Hypothalamus (tissue), 51 donors: ENCODE data around the gene CEACAM21.

ENCODE experiments used
- DNase-seq, 51 donors: peaks; one replicate each; lab custom pipeline; 2025; lab: John Stamatoyannopoulos, UW

Gene CEACAM21

DNA sequence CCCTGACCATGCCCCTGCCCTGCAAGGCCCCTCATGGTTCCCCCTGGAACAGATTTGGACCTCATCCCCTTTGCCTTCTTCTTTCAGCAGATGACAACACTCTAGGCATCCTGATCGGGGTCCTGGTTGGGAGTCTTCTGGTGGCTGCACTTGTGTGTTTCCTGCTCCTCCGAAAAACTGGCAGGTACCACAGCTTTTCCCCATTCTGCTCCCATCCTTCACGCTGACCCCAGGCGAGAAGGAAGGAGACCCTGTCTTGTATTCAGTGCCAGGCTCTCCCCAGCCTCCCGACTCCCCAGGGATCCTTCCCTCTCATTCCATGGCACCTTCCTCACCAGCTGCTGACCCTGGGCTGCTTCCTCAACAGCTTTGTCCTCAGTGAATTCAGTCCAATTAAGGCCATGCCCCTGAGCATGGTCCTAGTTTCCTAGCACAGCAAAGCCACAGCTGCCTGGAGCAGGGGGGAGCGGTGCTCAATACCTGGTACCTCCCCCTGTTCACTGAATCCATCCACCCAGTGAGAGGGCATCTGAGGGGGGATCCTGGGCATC is 8.4 kb downstream of the CEACAM21 start:
- no peak for DNase-seq

DNA sequence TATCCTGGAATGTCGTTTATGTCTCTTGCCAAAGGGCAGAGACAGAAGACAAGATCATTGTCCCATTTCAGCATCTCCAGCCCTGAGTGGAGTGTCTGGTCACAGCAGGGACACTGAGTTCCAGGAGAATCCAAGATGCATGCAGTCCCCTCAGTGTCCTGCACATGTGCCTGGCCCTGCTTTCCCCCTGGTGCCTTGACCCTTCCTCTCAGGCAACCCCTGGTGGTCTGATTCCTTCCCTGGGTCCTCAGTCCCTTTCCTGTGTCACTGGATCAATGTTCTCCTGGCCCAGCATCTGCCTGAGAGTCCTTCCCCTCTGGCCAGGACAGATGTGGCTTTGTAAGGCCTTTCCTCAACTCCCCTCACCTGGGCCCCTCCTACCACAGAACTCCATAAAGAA is 9.0 kb downstream of the CEACAM21 start:
- no peak for DNase-seq

DNA sequence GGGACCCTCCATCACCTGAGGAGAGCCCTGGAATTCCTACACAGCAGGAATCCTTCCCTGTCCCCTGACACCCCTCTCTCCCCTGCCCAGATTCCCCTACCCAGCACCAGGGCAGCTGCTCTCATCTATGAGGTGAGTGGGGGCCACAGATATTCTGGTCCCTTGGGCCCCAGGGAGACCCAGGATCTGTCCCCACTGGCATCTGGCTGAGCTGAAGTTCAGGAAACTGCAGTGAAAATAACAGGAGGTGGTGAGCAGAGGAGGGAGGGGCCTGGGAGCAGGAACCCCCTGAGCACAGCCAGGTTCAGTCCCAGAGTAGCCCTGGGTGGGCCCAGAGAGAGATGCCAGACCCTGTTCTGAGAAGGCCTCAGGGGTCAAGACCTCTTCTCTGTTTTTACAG is 10.1 kb downstream of the CEACAM21 start:
- no peak for DNase-seq

DNA sequence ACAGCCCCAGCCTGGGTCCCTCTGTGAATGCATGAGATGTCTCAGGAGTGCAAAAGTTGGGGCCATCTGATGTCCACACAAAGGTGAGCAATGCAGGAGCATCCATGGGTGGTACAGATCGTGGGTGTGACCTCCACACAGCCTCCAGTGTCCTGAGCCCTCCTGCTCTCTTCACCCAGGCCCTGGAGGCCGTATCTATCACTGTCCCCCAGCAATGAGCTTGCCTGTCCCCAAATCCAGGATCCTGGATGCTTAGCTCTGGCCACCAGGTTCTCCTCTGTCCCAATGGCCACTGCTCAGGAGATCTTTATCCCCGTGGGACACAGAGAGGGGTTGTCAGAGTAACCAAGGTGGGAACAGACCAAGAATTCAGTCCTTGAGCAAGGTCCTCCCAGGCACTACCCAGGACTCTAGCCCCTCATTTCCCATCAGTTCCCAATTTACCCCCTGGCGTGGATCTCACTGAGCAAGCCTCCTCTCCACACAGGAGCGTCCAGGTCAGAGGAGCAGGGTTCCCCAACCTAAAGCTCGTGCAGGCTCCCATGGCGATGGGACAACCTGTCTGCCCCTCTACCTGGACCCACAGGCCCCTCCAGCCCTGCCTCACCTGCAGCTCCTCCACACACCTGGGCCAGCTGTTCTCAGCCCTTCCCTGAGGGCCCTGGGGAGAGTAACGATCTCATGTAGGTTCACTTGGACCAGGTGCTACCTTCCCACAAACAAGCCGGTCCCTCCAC is 11.3 kb downstream of the CEACAM21 start:
- DNase-seq = no peak

DNA sequence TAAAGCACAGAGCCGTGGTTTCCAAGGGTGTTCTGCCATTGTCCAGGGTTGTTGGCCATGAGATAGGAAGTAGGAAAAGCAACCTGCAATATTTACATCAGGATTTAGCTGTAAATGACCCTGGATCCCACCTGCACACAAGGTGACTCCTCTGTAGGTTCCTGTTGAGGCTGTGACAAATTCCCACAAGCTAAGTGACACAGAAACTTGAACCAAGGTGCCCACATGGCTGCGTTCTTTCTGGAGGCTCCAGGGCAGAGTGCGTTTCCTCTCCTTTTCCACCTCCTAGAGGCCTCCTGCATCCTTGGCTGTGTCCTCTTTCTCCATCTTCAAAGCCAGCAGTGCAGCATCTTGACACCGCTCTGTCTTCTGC is 11.9 kb downstream of the CEACAM21 start:
- no peak for DNase-seq

DNA sequence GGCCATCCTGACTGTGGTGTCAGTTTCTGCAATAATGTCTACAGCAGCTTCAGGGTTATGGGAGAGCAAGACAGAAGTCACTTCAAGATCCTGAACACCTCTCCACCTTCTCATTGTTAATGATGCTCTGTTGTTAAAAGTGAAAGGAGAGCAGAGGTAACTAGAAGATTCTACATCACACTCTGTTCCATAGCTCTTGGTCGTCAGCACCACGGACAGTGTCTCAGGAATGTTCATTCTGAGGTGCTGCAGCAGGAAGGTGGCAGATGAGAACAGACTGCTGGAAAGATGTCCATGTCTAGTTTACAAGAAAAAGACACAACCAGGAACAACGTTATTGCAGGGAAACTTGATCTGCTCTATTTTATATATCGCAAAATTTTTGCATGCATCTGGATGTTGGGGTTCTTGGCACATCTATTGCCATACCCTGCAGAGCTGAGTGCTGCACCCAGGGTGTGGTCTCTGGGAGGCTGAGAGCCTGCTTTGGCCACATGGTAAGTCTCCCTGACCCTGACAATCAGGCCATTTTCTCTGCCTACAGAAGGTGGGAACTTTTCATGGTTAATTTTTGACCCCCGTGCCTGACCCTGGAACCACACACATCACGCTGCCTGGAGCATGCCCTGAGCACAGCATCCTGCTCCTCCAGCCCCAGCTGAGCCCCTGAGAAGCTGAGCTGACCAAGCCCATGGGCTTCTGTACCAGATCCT is 12.7 kb downstream of the CEACAM21 start:
- DNase-seq = no peak

DNA sequence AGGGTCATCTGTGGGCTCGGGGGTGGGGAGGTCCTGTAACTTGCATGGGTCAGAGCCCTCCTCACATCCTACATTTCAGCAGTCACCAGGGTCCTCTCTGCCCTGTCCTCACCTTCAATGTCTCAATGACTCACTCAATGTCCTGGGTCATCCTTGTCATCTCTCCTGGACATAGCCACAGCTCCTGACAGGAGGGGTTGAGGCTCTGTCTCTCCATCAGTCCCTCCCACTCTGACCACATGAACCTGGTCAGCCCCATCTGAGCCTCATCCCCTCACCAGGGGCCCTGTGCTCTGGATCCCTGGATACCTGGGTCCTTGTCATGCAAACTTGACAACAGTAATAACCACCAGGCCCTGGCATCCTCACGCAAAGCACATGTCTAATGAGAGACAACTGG is 13.4 kb downstream of the CEACAM21 start:
- DNase-seq = no peak

DNA sequence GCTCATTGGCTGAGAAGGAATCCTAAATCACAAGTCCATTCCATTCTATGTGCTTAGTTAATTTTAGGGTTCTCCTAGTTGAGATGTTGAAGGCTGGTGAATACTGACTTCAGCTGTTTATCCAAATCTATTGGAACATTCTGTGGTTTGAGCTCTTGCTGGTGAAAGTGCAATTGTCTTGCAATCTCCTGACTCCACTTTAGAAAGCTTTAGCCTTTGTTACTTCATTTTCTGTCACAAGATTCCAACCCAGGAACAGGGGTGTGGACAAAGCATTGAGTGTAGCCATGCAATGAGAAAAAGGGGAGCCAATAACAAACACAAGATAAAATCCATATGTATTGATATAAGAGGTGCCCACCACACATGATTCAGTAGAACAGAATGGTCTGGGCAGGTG is 15.0 kb downstream of the CEACAM21 start:
- no peak for DNase-seq

DNA sequence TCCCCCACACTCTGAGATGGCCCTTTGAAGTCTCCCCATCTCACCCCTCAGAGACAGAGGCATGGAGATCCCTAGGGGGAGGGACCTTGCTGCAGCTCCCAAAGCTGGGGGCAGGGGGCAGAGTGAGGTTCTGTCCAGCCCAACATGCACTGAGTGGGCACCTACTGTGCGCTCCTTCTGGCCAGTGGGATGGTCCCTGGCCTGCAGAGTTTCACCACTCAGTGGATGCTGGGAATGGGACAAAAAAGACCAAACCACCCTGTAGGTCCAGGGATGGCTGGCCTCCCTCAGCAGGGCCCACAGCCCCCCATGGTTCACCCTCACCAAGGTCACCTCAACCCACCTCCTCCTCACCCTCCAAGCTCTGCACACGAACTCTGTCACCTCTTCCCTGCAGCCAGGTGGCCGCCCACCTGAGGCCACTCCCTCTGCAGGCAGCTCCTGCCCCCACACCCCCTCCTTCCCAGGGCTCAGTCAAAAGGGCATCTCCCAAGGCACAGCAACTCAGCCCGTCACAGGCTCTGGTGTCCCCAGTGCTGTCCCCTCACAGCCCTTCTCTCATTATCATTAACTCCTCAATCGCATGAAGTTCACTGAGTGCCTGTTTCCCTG is 16.1 kb downstream of the CEACAM21 start:
- DNase-seq = no peak

DNA sequence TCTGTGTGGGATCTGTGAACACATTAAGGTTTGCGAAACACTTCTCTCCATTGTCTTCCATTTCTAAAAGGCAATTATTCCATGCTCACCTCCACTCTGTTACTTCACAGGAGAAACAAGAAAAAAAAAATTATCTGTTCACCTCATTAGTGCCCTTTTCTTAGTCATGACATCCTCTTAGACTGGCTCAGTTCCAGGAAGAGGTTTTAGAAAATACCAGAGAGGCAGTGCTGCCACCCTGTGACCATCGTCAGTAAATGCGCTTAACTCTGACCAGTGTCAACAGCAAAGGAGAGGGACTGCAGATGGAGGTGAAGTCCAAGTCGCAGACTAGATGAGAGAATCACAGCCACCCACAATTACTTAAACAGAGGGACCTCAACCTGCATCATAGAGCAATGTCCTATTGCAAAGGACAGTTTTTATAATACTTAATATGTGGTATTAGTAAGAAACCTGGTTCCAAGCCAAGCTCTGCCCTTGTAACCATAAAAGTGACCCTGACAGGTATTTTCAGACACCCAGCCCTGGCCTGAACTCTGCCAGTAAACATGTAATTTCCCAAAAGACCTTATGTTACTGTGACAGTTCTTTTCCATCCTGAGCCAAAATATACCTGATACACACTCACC is 19.4 kb downstream of the CEACAM21 start:
- DNase-seq = peak in 19 of 51 donors; percentile 0 to 34 (median 7)

DNA sequence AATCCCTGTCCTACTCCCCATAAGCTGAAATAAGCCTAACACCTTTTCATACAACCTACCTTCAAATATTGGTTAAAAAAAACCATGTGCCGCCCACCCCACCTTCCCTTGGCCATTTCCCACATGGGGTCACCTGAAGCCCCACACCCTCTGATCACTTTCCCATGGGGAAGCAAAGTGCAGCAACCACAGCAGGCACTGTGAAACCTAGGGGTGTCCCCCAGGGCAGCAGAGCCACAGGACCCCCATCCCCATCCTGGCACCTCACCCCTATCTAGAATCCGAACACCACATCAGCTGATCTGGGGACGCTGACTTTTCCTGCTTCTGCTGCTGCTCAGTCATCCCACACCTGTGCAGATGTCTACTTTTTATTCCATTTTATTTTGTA is 19.9 kb downstream of the CEACAM21 start:
- DNase-seq = no peak

DNA sequence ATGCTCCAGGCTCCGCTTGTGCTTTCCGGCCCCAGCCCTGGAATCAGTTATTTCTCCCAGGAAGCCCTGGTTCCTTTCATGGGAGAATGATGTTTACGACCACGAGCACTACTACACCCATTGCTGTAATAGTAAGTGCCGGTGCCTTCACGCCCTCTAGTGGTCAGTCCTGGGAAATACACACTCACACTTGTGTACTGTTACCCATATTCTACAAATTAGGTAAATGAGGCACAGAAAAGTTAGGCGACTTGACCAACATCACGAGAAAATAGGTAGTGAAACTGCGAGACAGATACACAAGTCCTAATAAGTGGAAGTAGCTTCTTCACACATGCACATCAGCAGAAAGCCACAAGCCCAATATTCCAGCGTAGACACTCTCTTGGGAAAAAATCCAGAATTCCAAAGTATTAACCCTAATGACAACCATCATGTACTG is 21.7 kb downstream of the CEACAM21 start:
- peak in 35 of 51 donors; percentile 0 to 74 (median 33) for DNase-seq

DNA sequence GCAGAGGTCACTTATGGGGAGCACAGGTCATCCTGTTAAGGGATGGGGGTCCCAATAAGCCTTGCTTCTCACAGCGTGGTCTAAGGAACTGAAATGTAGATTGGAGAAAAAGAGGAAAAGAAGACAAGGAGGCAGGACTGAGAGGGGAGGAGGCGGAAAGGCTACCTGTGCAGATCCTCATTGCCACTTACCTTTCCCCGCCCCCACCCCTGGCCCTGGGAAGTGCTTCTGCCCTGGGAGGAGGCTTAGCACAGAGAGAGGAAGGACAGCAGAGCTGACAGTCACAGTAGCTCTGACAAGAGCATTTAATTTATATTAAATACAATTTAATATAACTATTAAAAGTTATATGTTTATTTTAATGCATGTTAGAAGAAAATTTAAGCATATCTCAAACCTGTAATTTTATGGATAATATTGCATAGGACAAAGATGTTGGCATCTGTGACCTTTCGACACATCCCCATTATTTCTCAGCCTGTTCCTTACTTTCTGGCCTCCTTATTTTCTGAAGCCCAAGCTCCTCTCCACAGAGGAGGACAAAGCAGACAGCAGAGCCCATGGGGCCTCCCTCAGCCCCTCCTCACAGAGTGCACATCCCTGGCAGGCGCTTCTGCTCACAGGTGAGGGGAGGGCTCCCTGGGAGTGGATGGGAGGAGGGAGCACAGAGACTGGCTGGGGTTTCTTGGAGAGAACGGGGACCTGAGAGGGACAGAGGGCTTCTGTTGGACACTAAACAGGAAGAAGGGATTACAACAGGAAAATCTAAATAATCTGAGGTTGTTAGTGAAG is 23.4 kb downstream of the CEACAM21 start:
- no peak for DNase-seq

DNA sequence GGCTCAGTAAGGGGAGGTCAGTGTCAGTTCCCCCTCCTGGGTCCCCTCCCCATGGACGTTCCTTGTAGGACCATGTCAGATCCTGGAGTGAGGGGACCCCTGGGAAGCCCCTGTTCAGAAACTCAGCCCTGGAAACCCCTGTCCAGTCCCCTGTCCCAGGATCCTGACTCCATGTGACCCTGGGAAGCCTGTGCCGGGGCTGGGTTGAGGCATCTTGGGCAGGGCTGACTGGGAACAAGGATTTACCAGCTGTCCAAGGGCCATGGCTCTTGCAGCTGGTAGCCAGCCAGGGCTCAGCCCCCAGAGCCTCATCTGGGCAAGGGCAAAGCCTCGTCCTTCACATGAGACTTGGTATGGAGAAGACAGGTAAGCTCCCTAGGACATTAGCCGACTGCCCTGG is 25.8 kb downstream of the CEACAM21 start:
- DNase-seq = no peak

DNA sequence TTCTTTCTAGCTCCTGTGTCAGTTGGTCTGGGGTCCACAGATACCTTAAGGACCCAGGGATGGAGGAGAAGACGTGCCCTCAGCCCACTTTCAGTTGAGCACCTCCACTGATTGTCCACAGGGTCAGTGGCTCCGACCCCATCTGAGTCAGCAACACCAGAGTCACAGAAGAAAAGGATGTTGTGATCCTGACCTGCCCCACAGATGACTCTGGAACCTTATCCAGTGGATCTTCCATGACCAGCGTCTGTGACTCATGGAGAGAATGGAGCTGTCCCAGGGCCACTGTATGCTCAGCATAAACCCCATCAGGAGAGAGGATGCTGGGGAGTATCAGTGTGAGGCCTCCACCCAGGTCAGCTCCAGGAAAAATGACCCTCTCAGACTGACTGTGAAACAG is 28.9 kb downstream of the CEACAM21 start:
- DNase-seq = no peak

DNA sequence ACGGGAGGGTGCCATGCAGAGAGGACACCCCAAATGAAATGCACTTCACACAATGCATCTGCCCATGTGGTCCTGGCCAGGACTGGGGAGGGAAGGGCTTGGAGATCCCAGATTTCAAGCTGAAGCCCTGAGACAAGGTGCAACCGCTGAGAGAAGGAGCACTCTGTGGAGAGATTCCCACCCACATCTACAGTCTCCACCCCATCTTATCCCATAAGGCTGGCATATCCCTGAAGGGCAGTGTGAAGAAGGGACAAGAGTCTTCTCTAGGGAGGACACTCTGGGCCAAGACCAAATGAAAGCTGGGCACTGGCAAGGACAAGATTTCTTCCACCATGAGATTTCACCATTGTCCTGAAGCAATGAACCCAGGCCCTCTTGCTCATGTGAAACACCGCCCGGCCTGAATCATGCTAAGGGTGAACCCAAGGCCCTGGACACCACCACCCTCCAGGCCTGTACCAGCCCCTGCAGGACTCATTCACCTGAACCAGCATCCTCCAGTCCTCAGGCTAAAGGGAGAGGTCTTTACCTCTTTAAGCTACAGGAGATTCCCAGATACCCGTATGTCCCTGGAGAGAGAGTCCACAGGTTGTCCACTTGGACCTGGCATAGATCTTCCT is 30.4 kb downstream of the CEACAM21 start:
- no peak for DNase-seq

DNA sequence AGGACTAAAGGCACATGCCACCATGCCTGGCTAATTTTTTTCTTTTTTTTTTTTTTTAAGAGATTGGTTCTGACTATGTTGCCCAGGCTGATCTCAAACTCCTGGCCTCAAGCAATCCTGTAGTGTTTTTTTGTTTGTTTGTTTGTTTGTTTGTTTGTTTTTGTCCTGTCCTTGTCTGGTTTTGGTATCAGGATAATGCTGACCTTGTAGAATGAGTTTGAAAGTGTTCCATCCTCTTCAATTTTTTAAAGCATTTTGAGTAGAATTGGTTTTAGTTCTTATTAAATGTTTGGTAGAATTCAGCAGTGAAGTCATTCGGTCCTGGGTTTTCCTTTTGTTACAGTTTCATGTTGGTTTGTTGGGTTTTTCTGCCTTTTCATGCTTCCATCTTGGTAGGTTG is 31.7 kb downstream of the CEACAM21 start:
- no peak for DNase-seq

DNA sequence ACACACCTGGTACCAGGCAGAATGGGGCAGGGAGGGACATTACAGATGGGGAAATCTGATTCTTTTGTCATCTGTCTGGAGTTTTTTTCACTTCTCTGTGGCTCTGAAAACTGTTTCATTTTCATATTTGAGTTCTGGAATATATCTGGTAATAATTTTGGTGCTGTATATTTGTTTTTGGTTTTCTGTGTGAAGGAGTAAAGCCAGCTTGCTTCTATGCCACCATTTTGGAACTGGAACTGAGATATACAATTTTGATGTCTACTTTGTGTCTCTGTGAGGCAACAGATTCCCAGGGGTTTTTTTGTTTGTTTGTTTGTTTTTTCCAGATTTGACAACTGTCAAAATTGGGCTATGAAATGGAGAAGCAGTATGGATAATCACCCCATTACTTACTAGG is 34.8 kb downstream of the CEACAM21 start:
- DNase-seq = no peak

DNA sequence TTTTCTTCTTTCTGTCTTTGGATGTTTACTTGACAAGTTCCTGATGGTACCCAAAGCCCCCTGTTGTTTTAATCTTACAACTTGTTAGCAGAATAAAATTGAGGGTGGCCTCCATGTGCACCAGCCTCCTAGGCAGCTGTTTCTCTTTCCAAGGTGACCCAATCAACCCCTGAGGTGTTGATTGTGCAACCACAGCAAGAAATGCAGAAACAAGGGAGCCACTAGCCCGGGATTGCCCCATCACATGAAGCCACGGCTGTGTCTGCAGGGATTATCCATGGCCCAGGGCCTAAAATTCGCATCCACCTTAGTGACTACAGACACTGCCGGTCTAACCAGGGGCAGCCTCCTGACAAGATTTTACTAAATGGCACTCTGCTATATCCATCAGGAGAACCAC is 36.5 kb downstream of the CEACAM21 start:
- no peak for DNase-seq

DNA sequence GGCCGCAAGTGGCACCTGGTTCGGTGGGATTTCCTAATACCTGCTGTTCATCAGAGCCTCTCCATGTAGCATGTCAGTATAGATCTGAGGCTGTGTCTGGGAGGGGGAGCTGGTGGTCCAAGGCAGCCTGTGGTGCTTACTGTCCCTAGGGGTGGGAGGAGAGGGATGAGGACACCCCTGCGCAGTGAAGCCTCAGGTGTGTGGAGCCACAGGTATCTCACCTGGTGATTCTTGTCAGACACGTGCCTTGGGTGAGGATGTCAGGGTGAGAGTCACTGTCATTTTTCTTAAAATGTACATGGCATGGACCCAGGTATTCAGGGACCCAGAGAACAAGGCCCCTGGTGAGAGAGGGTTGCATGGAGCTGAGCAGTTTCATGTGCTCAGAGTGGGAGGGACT is 39.2 kb downstream of the CEACAM21 start:
- DNase-seq = no peak
